GM12801 (cell line): ENCODE data around the gene LRCH2.

Source experiments
- TF ChIP-seq, protein P1 (sequence below): IDR thresholded peaks from one replicate; pipeline ENCODE4 v1.5.1; 2011; ENCODE audit warnings: control low read depth; ENCODE audit not compliant: insufficient read length; ENCODE audit errors: extremely low read depth

The LRCH2 gene

DNA sequence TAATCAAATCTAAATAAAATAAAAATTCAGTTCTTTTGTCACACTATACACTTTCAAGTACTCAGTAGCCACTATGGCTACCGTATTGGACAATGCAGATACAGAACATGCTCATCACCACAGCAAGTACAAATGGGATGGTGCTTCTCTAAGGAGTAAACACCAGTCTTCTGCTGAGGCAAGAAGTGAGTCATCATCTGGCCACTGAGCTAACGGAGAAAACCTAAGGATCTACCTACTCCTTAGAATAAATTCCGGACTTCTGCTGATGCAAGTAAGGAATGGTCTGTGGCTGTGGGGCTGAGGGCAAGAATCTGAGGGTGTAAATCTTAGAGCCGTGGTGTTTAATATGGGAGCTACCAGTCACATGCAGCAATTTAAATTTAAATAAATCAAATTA lies 56.0 kb downstream of the LRCH2 start:
- TF ChIP-seq, protein P1, sequence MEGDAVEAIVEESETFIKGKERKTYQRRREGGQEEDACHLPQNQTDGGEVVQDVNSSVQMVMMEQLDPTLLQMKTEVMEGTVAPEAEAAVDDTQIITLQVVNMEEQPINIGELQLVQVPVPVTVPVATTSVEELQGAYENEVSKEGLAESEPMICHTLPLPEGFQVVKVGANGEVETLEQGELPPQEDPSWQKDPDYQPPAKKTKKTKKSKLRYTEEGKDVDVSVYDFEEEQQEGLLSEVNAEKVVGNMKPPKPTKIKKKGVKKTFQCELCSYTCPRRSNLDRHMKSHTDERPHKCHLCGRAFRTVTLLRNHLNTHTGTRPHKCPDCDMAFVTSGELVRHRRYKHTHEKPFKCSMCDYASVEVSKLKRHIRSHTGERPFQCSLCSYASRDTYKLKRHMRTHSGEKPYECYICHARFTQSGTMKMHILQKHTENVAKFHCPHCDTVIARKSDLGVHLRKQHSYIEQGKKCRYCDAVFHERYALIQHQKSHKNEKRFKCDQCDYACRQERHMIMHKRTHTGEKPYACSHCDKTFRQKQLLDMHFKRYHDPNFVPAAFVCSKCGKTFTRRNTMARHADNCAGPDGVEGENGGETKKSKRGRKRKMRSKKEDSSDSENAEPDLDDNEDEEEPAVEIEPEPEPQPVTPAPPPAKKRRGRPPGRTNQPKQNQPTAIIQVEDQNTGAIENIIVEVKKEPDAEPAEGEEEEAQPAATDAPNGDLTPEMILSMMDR, result no peak

DNA sequence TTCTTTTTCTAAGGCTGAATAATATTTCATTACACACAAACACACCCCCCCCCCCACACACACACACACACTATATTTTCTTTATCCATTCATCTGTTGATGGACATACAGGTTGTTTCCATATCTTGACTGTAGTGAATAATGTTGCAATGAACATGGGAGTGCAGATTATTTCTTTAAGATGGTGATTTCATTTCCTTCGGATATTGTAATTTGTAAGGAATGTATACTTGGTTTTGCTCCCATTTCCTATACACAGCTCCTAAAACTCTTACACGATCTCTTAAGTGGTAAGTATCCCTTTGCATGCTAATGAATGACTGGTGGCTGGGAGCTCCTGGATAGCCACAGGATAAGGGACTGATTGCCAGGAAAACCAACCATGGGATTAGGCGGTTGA lies 59.3 kb downstream of the LRCH2 start:
- TF ChIP-seq, protein P1, result no peak

DNA sequence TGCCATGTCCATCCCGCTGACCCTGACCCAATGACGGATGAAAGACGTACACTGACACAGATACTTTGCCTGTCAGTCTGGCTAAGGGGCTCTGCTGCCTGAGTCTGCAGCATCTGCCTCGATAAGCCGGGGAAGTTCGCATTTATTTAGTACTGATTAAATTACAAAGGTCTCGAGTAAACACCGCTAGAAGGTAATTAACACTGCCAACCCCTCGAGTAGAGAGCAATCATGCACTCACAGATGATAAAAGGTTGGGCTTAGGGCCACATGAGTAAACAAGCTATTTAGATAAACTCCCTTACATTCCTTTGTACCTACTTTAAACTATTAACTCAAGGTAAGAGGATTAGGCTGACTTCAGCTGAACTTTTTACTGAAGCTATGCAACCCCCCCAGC lies 60.7 kb downstream of the LRCH2 start:
- TF ChIP-seq, protein P1, result no peak

DNA sequence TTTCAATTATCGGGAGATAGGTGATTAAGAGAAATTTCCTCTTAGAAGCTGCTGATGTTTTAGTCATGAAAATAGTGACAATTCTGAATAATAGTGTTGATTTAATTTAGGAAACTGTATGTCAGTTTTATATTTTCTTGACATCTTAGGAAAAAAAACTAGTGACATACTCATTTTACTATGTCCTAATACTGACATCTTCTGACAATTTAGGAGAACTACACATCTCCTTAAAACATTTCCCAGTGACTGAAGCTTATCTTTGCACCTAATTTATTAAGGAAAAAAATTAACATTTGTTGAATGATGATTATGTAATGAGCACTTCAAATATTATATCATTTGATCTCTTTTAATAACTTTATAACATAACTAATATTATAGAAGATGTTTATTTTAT lies 86.7 kb downstream of the LRCH2 start:
- TF ChIP-seq, protein P1, result no peak

DNA sequence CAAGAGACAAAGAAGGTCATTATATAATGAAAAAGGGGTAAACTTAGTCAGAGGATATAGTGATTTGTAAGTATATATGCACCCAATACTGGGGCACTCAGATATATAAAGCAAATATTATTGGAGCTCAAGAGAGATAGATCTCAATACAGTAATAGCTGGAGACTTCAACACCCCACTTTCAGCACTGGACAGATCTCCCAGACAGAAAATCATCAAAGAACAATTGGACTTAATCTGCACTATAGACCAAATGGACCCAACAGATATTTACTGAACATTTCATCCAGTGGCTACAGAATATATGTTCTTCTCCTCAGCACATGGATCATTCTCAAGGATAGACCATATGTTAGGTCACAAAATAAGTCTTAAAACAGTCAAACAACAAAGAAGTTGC lies 91.8 kb downstream of the LRCH2 start:
- TF ChIP-seq, protein P1, result no peak

DNA sequence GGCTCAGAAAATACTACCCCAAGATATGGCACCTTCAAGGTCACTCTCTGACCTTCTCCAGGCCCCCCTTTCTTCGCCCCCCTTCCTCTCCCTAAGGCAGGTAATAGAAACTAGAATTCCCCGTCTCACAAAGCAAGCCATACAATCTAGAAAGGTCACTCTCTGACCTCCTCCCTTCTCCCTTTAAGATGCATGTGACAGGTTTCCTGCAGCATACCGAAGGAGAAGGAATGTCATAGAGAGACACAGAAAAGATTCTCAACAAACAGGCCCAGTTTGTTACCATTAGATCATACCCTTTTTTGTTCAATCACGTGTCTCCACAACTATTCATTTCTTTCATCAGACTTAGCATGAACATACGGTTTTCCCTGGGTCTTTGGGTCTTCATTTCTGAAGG lies 95.9 kb downstream of the LRCH2 start:
- TF ChIP-seq, protein P1, result no peak

DNA sequence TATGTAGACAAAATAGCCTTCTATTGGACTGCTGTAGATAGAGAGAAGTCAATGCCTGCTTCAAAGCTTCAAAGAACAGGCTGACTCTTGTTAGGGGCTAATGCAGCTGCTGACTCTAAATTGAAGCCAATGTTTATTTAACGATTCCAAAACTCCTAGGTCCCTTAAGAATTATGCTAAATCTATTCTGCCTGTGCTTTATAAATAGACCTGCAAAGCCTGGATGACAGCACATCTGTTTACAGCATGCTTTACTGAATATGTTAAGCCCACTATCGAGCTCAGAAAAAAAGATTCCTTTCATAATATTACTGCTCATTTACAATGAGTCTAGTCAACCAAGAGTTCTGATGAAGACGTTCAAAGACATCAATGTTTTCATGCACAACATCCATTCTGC lies 99.5 kb downstream of the LRCH2 start:
- TF ChIP-seq, protein P1, result no peak

DNA sequence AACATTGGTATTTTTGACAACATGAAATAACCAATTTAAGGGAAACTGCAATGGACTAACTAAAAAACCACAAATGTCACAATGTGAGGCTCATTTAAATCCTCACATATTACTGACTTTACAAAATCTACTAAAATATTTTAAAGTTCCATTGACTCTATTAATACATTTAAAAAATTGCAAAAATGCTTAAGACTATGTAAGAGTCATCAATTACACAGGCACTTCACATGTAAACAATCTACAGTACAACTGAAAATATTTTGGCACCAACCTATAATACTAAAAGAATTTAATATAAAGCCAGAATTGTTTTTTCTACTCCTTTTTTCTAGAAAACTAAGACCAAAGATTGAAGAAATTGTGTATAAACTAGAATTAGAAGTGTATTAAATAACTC lies 121.5 kb downstream of the LRCH2 start:
- TF ChIP-seq, protein P1, result no peak
